ENCODE measurements around the gene EMP2.

Gene EMP2

GRCh38 chr16:10556236-10556635 is 24.2 kb downstream of the EMP2 start:
- ATAC-seq, result no peak
- TF ChIP-seq GLIS3 (CRISPR knock-in tag; IDR thresholded peaks at IDR 0.05) (no peak), ISL1 (CRISPR knock-in tag; IDR thresholded peaks at IDR 0.05) (no peak), ZFP3 (CRISPR knock-in tag; IDR thresholded peaks at IDR 0.05) (no peak), TCF4 (CRISPR knock-in tag; IDR thresholded peaks at IDR 0.05; ENCODE audit: borderline replicate concordance) (no peak), ZNF565 (CRISPR knock-in tag; conservative IDR thresholded peaks at IDR 0.05; ENCODE audit: low read depth) (no peak), CREB5 (CRISPR knock-in tag; IDR thresholded peaks at IDR 0.05; ENCODE audit: low read depth) (no peak), ESRRG (CRISPR knock-in tag; IDR thresholded peaks at IDR 0.05) (no peak), CSRNP3 (CRISPR knock-in tag; IDR thresholded peaks at IDR 0.05) (no peak), SNAI2 (CRISPR knock-in tag; IDR thresholded peaks at IDR 0.05) (no peak), ARNTL (CRISPR knock-in tag; IDR thresholded peaks at IDR 0.05; ENCODE audit: borderline replicate concordance, low read depth) (no peak)

- no peak for ATAC-seq
- no peak for TF ChIP-seq ZNF8 (CRISPR knock-in tag; IDR thresholded peaks at IDR 0.05)
- no peak for TF ChIP-seq ZFP30 (CRISPR knock-in tag; IDR thresholded peaks at IDR 0.05)
- no peak for TF ChIP-seq PPARA (CRISPR knock-in tag; IDR thresholded peaks at IDR 0.05; ENCODE audit: borderline replicate concordance)
- no peak for TF ChIP-seq ZNF565 (CRISPR knock-in tag; conservative IDR thresholded peaks at IDR 0.05; ENCODE audit: low read depth)
- TF ChIP-seq ZC3H10 (CRISPR knock-in tag; IDR thresholded peaks at IDR 0.05), result no peak
- no peak for TF ChIP-seq OSR1 (CRISPR knock-in tag; IDR thresholded peaks at IDR 0.05)
- TF ChIP-seq ISL1 (CRISPR knock-in tag; IDR thresholded peaks at IDR 0.05), result no peak
- no peak for TF ChIP-seq CSRNP3 (CRISPR knock-in tag; IDR thresholded peaks at IDR 0.05)
- no peak for TF ChIP-seq RARB (CRISPR knock-in tag; IDR thresholded peaks at IDR 0.05)
- no peak for TF ChIP-seq ZNF70 (CRISPR knock-in tag; IDR thresholded peaks at IDR 0.05)
- TF ChIP-seq POU6F1 (CRISPR knock-in tag; IDR thresholded peaks at IDR 0.05; ENCODE audit: borderline replicate concordance, low read depth), result no peak
Observed at GRCh38 chr16:10554569-10554968, 25.8 kb downstream of the EMP2 start.

- TF ChIP-seq ARNTL (CRISPR knock-in tag; IDR thresholded peaks at IDR 0.05; ENCODE audit: borderline replicate concordance, low read depth) (no peak), SNAI2 (CRISPR knock-in tag; IDR thresholded peaks at IDR 0.05) (no peak), TSHZ2 (CRISPR knock-in tag; IDR thresholded peaks at IDR 0.05) (no peak), ZNF8 (CRISPR knock-in tag; IDR thresholded peaks at IDR 0.05) (no peak), ESRRG (CRISPR knock-in tag; IDR thresholded peaks at IDR 0.05) (no peak), ZFP30 (CRISPR knock-in tag; IDR thresholded peaks at IDR 0.05) (no peak), PPARA (CRISPR knock-in tag; IDR thresholded peaks at IDR 0.05; ENCODE audit: borderline replicate concordance) (no peak), ZFP3 (CRISPR knock-in tag; IDR thresholded peaks at IDR 0.05) (no peak), ZC3H10 (CRISPR knock-in tag; IDR thresholded peaks at IDR 0.05) (no peak), POU6F1 (CRISPR knock-in tag; IDR thresholded peaks at IDR 0.05; ENCODE audit: borderline replicate concordance, low read depth) (no peak), BACH2 (CRISPR knock-in tag; IDR thresholded peaks at IDR 0.05; ENCODE audit: borderline replicate concordance) (no peak), CSDC2 (CRISPR knock-in tag; IDR thresholded peaks at IDR 0.05) (no peak), PATZ1 (CRISPR knock-in tag; IDR thresholded peaks at IDR 0.05; ENCODE audit: borderline replicate concordance) (no peak), RARB (CRISPR knock-in tag; IDR thresholded peaks at IDR 0.05) (no peak), TCF4 (CRISPR knock-in tag; IDR thresholded peaks at IDR 0.05; ENCODE audit: borderline replicate concordance) (no peak), ZNF565 (CRISPR knock-in tag; conservative IDR thresholded peaks at IDR 0.05; ENCODE audit: low read depth) (no peak), GLIS3 (CRISPR knock-in tag; IDR thresholded peaks at IDR 0.05) (no peak), CREB5 (CRISPR knock-in tag; IDR thresholded peaks at IDR 0.05; ENCODE audit: low read depth) (no peak)
- no peak for ATAC-seq
Observed at GRCh38 chr16:10552998-10553491, 27.4 kb downstream of the EMP2 start.

Measured in SK-N-SH treated with all-trans-retinoic acid at 6 μM for 48 hours (cell line).